Left lung (tissue), 10 donors: Measurements from ENCODE around the gene PHF23. TPM values are rescaled to one million over a fixed set of nuclear protein-coding genes. Genes with fewer than 3 reads are reported as not detected.

ENCODE experiments used
- ATAC-seq: fragments of 200-7000 bp; cut with Tn5 transposase; one replicate; pipeline ENCODE4 v1.9.1; 2020; ENCODE audit warnings: moderate library complexity
- DNase-seq, 4 donors: peaks; one replicate each; pipeline ENCODE4 v3.0.0-alpha.2; 2013 to 2020
- H3K27ac ChIP-seq, 2 donors: fragments of 200-600 bp; sonication (generic) in 1 of 2; one replicate each; pipeline versions ENCODE4 v1.5.0 to v1.8.0; 2020 to 2021
- H3K27me3 ChIP-seq, 2 donors: fragments of 200-600 bp; sonication (generic) in 1 of 2; one replicate each; pipeline versions ENCODE4 v1.5.0 to v1.8.0; 2020 to 2021
- H3K36me3 ChIP-seq, 2 donors: fragments of 200-600 bp; sonication (generic) in 1 of 2; one replicate each; pipeline versions ENCODE4 v1.5.0 to v1.8.0; 2020 to 2021
- H3K4me1 ChIP-seq, 2 donors: fragments of 200-600 bp; one replicate each; pipeline ENCODE4 v1.8.0; 2021
- H3K4me3 ChIP-seq, 2 donors: fragments of 200-600 bp; sonication (generic) in 1 of 2; one replicate each; pipeline versions ENCODE4 v1.5.0 to v1.8.0; 2020 to 2021; ENCODE audit warnings: mild to moderate bottlenecking in 1 of 2
- H3K9me3 ChIP-seq, 2 donors: fragments of 200-600 bp; sonication (generic) in 1 of 2; one replicate each; pipeline versions ENCODE4 v1.5.0 to v1.8.0; 2020 to 2021
- intact Hi-C, 2 donors: fragments of 100-400 bp; cut with DNase I; formaldehyde crosslinking; loops; one replicate each; pipeline versions ENCODE4 v1.11.2 to v1.14.2; 2022
- polyA plus RNA-seq, 6 donors: library from polyadenylated mRNA; unstranded; fragments of 120-200 nt; gene quantifications; one replicate each; pipeline ENCODE4 v1.2.1, GENCODE V29; 2013; ENCODE audit not compliant: insufficient read length in 6 of 6
- total RNA-seq, 2 donors: library from RNA; stranded (reverse); fragmentation: NEBNext Ultra II Directional; extraction: Animal tissue kit (Norgen Biotek cat#: 25700); gene quantifications; one replicate each; pipeline ENCODE4 v1.2.1, GENCODE V29; 2021
- TF ChIP-seq, protein P1 (sequence below), 2 donors: fragments of 200-600 bp; sonication (generic) in 1 of 2; IDR thresholded peaks; one replicate each; pipeline versions ENCODE4 v1.5.0 to v1.8.0; 2021; ENCODE audit warnings: antibody characterized with exemption in 2 of 2
- donor health status: DM: no; HTN: yes; CAD: no.
- donor health status: DM: no; HTN: no; CAD: no.

Gene PHF23
- total and polyA plus RNA-seq, 8 donors = 31.1 to 51.2 (median 44.5) TPM

- Histone ChIP-seq H3K27ac (no peak overlapping the region), H3K27me3 (no peaks in the 10 kb centered on the region), H3K4me3 (no peak overlapping the region), H3K36me3 (peaks cover 0 to 62% of the 10 kb centered on the region in 2 donors), H3K9me3 (no peaks in the 10 kb centered on the region), H3K4me1 (peaks cover 7 to 25% of the 10 kb centered on the region in 2 donors)
- TF ChIP-seq, protein P1, sequence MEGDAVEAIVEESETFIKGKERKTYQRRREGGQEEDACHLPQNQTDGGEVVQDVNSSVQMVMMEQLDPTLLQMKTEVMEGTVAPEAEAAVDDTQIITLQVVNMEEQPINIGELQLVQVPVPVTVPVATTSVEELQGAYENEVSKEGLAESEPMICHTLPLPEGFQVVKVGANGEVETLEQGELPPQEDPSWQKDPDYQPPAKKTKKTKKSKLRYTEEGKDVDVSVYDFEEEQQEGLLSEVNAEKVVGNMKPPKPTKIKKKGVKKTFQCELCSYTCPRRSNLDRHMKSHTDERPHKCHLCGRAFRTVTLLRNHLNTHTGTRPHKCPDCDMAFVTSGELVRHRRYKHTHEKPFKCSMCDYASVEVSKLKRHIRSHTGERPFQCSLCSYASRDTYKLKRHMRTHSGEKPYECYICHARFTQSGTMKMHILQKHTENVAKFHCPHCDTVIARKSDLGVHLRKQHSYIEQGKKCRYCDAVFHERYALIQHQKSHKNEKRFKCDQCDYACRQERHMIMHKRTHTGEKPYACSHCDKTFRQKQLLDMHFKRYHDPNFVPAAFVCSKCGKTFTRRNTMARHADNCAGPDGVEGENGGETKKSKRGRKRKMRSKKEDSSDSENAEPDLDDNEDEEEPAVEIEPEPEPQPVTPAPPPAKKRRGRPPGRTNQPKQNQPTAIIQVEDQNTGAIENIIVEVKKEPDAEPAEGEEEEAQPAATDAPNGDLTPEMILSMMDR (IDR thresholded peaks at IDR 0.05) = no peak
- no peak for ATAC-seq
- intact Hi-C loops = no loop called here
- no peak for DNase-seq
Observed at GRCh38 chr17:7229504-7229903, 9.8 kb downstream of the PHF23 start.

DNA sequence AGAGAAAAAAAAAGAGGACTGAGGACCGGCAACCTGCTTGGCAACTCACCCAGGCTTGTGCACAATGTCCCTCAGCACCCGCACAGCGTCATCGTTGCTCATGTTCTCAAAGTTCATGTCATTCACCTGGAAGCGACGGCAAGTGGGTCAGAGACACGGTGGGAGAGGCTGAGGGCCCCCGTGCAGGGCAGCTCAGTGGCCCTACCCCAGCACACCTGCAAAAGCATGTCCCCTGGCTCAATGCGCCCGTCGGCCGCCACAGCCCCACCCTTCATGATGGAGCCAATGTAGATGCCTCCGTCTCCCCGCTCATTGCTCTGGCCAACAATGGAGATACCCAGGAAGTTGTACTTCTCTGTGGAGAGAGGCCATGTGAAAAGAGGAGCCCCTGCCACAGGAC lies 10.3 kb downstream of the PHF23 start:
- no peak for ATAC-seq
- Histone ChIP-seq H3K9me3 (no peaks in the 10 kb centered on the region), H3K4me1 (peaks cover 7 to 24% of the 10 kb centered on the region in 2 donors), H3K4me3 (no peak overlapping the region), H3K27me3 (no peaks in the 10 kb centered on the region), H3K36me3 (peaks cover 0 to 68% of the 10 kb centered on the region in 2 donors), H3K27ac (no peak overlapping the region)
- TF ChIP-seq, protein P1 (IDR thresholded peaks at IDR 0.05) = no peak
- intact Hi-C loops = no loop called here
- no peak for DNase-seq

DNA sequence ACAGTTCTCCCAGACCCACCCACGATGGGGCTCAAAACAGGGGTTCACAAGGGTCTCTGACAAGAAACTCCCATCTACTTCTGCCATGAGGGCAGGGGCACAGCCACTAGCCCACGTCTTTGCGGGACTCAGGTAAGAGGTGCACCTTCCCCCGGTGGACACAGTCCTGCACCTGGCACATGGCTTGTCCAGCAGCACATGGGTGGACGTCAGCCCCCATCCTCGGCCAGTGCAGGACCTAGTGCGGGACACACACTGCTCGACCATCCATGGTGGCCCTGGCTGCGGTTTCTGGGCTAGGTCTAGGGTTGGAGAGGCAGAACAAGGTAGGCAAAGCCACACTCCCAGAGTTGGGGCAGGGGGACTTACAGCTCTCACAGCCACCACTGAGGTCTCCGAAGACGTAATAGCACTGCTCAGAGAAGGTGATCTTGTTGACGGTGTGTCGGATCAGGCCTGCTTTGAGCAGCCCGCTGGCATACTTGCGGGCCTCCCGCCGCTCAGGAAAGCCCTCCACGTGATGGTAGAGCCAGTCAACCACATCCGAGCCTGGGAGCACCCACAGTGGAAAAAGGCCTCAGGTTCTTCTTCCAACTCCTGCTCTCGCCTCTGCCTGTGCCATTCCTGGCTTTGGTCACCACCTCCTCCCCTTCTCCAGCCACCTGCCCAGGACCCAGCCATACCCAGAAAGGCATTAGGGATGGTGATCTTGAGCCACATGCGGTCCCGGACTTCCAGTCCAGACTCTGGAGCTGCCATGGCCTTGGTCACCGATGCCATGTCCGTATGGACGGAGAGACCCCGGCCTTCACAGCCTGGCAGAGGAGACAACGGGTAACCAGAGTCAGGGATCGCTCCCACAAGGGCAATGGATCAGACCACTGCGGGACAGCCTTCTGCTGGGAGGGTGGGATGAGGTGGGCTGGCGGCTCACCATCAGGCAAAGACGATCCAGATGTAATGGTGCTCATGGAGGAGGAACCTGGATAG lies 12.2 kb downstream of the PHF23 start:
- Histone ChIP-seq H3K27ac (no peak overlapping the region), H3K27me3 (no peaks in the 10 kb centered on the region), H3K4me3 (no peak overlapping the region), H3K36me3 (peaks cover 0 to 87% of the 10 kb centered on the region in 2 donors), H3K4me1 (peaks cover 0 to 7% of the 10 kb centered on the region in 2 donors), H3K9me3 (no peaks in the 10 kb centered on the region)
- intact Hi-C loops = no loop called here
- no peak for ATAC-seq
- DNase-seq = no peak
- TF ChIP-seq, protein P1 (IDR thresholded peaks at IDR 0.05) = no peak

- DNase-seq (no peak), ATAC-seq (no peak)
- Histone ChIP-seq H3K9me3 (no peaks in the 10 kb centered on the region), H3K4me3 (no peak overlapping the region), H3K27me3 (no peaks in the 10 kb centered on the region), H3K27ac (no peak overlapping the region), H3K4me1 (peaks cover 8 to 14% of the 10 kb centered on the region in 2 donors), H3K36me3 (peaks cover 0 to 99% of the 10 kb centered on the region in 2 donors)
- TF ChIP-seq, protein P1 (IDR thresholded peaks at IDR 0.05) = no peak
- intact Hi-C loops = no loop called here
Observed at GRCh38 chr17:7225711-7226331, 13.4 kb downstream of the PHF23 start.

- Histone ChIP-seq H3K9me3 (no peaks in the 10 kb centered on the region), H3K27me3 (no peaks in the 10 kb centered on the region), H3K36me3 (peaks cover 0 to 90% of the 10 kb centered on the region in 2 donors), H3K4me3 (no peak overlapping the region), H3K27ac (no peak overlapping the region), H3K4me1 (peaks cover 12 to 20% of the 10 kb centered on the region in 2 donors)
- TF ChIP-seq, protein P1 (IDR thresholded peaks at IDR 0.05) = no peak
- no peak for ATAC-seq
- intact Hi-C loops = no loop called here
- DNase-seq = no peak
Observed at GRCh38 chr17:7224661-7225111, 14.6 kb downstream of the PHF23 start.
